ENCODE results near the gene ZNF45. TPM values are rescaled to one million over a fixed set of nuclear protein-coding genes. Genes with fewer than 3 reads are reported as not detected.

The ZNF45 gene
- polyA plus RNA-seq (2011; rRNA removed) (8.8 and 11.3 TPM in 2 replicates), polyA minus RNA-seq (2011; rRNA and poly(A)+ RNA removed) (8.8 and 10.8 TPM in 2 replicates)

DNA sequence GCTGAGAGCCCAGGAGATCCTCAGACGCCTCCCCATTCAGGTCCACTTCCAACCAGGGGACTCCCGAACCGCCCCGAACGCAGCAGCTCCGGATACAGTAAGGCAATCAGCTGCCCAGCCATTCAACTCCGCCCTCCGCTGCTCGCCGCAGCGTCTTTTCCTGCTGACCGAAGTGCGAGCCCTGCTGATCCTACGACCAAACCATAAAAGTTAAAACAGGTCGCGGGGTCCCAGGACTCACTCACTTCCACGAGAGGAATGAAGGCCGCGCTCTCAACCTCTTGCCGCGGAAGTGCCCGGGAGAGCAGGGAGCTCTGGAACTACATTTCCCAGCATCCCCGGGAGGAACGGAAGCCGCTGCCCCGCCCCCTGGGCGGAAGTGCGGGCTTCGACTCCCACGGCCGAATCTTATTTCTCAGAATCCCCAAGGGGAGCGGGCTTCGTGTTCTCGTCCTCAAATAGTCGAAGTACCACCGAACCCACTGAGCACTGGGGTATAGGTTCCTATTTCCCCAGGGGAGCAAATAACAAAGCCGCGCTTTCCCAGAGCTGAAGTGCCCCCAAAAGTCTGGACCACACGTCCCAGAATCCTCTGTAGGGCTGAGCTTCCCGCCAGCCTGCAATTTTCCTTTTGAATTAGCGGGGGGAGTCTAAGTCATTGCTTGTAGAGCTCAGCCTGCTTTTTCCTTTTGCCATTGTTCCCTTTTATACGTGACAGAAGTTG lies at the start of gene ZNF45:
ZNF45 (minus strand) TSS at position 298 of the 724 bp plus-strand sequence. CDS start 13,097 bp downstream, outside the sequence.
- H3K27me3 ChIP-seq (ENCODE audit: control insufficient read depth, insufficient read depth, low read length), result no peaks in the 10 kb centered on the region
- H3K4me3 ChIP-seq (ENCODE audit: low read depth, low read length), result peak within 1 kb of the TSS; percentile 77
- DNase-seq (ENCODE audit: low read depth), result peak; percentile 63
- TF ChIP-seq, protein P1, sequence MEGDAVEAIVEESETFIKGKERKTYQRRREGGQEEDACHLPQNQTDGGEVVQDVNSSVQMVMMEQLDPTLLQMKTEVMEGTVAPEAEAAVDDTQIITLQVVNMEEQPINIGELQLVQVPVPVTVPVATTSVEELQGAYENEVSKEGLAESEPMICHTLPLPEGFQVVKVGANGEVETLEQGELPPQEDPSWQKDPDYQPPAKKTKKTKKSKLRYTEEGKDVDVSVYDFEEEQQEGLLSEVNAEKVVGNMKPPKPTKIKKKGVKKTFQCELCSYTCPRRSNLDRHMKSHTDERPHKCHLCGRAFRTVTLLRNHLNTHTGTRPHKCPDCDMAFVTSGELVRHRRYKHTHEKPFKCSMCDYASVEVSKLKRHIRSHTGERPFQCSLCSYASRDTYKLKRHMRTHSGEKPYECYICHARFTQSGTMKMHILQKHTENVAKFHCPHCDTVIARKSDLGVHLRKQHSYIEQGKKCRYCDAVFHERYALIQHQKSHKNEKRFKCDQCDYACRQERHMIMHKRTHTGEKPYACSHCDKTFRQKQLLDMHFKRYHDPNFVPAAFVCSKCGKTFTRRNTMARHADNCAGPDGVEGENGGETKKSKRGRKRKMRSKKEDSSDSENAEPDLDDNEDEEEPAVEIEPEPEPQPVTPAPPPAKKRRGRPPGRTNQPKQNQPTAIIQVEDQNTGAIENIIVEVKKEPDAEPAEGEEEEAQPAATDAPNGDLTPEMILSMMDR (IDR thresholded peaks at IDR 0.05; ENCODE audit: insufficient read depth, low read depth, low read length), result no peak
- POLR2A ChIA-PET, result no interaction called here
- H3K36me3 ChIP-seq (ENCODE audit: control insufficient read depth, insufficient read depth, low read length), result peaks cover 4% of the 10 kb centered on the region
- CTCF ChIA-PET, result interaction anchor here (1.0 to 1.6 kb wide), 4 partner anchors 11 to 45 kb away, joined by 3 to 7 read pairs (median 4); partner anchors contain the start of gene ZNF221

DNA sequence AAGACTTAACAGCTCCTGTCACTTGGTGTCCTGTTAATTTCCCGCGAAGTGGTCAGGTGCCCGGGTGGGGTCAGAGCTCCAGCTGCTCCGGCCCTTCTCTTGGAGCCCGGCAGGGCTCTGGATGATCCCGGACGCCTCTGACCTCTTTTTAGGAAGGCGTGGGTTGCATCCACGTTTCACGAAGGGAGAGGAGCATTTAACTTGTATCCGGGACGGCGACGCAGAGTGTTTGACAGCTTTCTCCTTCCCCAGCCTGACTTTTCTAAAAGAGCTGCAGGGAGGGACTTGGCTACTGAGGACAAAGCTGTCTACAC lies 49.6 kb upstream of the ZNF45 start:
- POLR2A ChIA-PET, result interaction anchor here (0.6 kb wide), 1 partner anchor 169 kb away, joined by 4 read pairs; no protein-coding TSS in a partner anchor
- peak overlapping the region; percentile 75 for H3K4me3 ChIP-seq (ENCODE audit: low read depth, low read length)
- TF ChIP-seq, protein P1 (IDR thresholded peaks at IDR 0.05; ENCODE audit: insufficient read depth, low read depth, low read length), result no peak
- H3K27me3 ChIP-seq (ENCODE audit: control insufficient read depth, insufficient read depth, low read length), result no peaks in the 10 kb centered on the region
- CTCF ChIA-PET, result no interaction called here
- no peaks in the 10 kb centered on the region for H3K36me3 ChIP-seq (ENCODE audit: control insufficient read depth, insufficient read depth, low read length)
- DNase-seq (ENCODE audit: low read depth), result no peak

GRCh38 chr19:43983912-43984686 lies 49.0 kb upstream of the ZNF45 start, which contains the start of gene ZNF155:
ZNF155 (plus strand) TSS chr19:43984188; CDS start chr19:43988544, 4,356 bp downstream.
- CTCF ChIA-PET, result no interaction called here
- DNase-seq (ENCODE audit: low read depth), result peak; percentile 70
- Histone ChIP-seq H3K36me3 (ENCODE audit: control insufficient read depth, insufficient read depth, low read length) (no peaks in the 10 kb centered on the region), H3K4me3 (ENCODE audit: low read depth, low read length) (peak within 1 kb of the TSS; percentile 75), H3K27me3 (ENCODE audit: control insufficient read depth, insufficient read depth, low read length) (no peaks in the 10 kb centered on the region)
- POLR2A ChIA-PET, result interaction anchor here (0.6 kb wide), 1 partner anchor 169 kb away, joined by 4 read pairs; no protein-coding TSS in a partner anchor
- TF ChIP-seq, protein P1 (IDR thresholded peaks at IDR 0.05; ENCODE audit: insufficient read depth, low read depth, low read length), result no peak

- Histone ChIP-seq H3K36me3 (ENCODE audit: control insufficient read depth, insufficient read depth, low read length) (no peaks in the 10 kb centered on the region), H3K27me3 (ENCODE audit: control insufficient read depth, insufficient read depth, low read length) (no peaks in the 10 kb centered on the region), H3K4me3 (ENCODE audit: low read depth, low read length) (peak overlapping the region; percentile 75)
- DNase-seq (ENCODE audit: low read depth), result no peak
- POLR2A ChIA-PET, result no interaction called here
- CTCF ChIA-PET, result no interaction called here
- TF ChIP-seq, protein P1 (IDR thresholded peaks at IDR 0.05; ENCODE audit: insufficient read depth, low read depth, low read length), result no peak
These were observed 48.4 kb upstream of the ZNF45 start for GRCh38 chr19:43983544-43983911.

GRCh38 chr19:43976732-43977131 lies 41.6 kb upstream of the ZNF45 start:
- TF ChIP-seq, protein P1 (IDR thresholded peaks at IDR 0.05; ENCODE audit: insufficient read depth, low read depth, low read length), result no peak
- ChIA-PET CTCF (no interaction called here), POLR2A (no interaction called here)

More at GRCh38 chr19:43976732-43977131, 41.6 kb upstream of the ZNF45 start:
- no peaks in the 10 kb centered on the region for H3K36me3 ChIP-seq (ENCODE audit: control insufficient read depth, insufficient read depth, low read length)
- DNase-seq (ENCODE audit: low read depth), result no peak
- no peaks in the 10 kb centered on the region for H3K27me3 ChIP-seq (ENCODE audit: control insufficient read depth, insufficient read depth, low read length)
- no peak overlapping the region for H3K4me3 ChIP-seq (ENCODE audit: low read depth, low read length)
